ELR (cell line): ENCODE data around the gene ANO9.

Experiments
- DNase-seq: peaks from one replicate; pipeline ENCODE4 v3.0.0-alpha.2; 2015; ENCODE audit warnings: low read depth

The ANO9 gene

DNA sequence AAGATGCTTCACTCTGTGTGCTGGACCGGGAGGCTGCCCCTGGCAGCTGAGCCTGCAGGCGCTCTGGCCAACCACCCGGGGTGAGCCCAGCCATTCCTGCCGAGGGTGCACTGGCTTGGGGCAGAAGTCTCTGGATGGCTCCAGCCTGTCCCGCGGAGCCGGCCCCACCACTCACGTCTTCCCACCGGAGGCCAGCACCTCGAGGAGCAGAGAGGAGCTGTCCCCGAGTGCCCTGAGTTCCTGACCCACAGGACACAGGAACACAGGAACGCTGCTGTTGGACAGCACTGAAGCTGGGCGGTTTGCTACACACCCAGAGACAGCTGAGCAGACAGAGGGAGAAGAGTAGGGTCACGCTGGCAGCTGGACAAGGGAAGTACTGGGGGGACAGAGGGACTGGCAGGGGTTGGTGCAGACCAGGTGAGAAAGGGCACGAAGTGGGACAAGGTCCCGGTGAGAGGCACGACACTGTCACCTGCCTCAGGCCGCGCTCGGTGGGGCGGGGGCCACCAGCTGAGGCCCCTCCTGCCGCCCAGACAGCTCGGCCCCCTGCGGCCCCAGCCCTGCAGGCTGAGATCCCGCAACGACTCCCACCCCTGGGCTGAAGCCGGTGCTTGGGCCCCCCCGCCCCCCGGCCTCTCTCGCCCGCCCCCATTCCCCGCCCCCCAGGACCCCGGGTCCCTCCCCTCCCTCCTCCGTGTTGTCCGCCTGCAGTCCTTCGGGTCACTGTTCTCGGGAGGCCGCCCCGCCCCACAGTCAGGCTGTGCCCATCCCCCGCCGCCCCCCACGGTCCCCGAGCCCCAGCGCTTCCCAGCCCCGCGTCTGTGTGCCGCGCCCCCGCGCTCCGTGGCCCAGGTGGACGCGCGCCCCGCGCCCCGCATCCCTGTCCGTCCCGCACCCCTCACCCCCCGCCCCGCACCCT lies 73.1 kb downstream of the ANO9 start:
- DNase-seq = no peak

DNA sequence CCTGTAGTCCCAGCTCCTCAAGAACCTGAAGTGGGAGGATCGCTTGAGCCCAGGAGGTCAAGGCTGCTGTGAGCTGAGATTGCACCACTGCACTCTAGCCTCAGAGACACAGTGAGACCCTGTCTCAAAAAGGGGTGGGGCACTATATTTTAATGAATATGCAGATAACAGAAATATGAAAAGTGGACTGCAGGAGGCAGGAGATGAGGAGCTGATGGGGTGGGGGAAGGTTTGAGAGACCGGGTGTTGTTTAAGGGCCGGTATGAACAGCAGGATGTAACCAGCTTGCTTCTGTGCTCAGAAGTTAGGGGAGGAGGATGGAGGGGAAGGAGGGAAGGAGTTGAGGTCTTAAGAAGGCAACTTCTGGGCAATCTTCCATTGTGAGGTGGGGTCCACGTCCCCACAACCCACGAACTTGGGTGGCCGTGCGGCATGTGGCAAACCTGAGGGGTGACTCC lies 73.8 kb downstream of the ANO9 start:
- no peak for DNase-seq
